A549 (cell line): ENCODE measurements around the gene ITGBL1.

ENCODE experiments used
- CBX8 ChIP-seq: fragments of 200-600 bp; sonication (generic); IDR thresholded peaks from 2 replicates; pipeline ENCODE4 v1.6.1; 2016
- CHD4 ChIP-seq: fragments of 200-600 bp; sonication (generic); IDR thresholded peaks from 2 replicates; pipeline ENCODE4 v1.6.1; 2016; ENCODE audit warnings: antibody characterized with exemption, mild to moderate bottlenecking, borderline replicate concordance
- EHMT2 ChIP-seq: fragments of 200-600 bp; sonication (generic); IDR thresholded peaks from 2 replicates; pipeline ENCODE4 v1.6.1; 2016; ENCODE audit warnings: antibody characterized with exemption, low read depth, mild to moderate bottlenecking, moderate library complexity
- EP300 ChIP-seq, 2 experiments: fragments of >200 bp; sonication (Bioruptor Twin); formaldehyde crosslinking; IDR thresholded peaks; 2 replicates in 1 of 2; 3 replicates in 1 of 2; pipeline ENCODE4 v1.6.1; 2016 to 2017
- NFE2L2 ChIP-seq: fragments of 150-350 bp; conservative IDR thresholded peaks from 2 replicates; pipeline ENCODE4 v1.6.1; 2014; ENCODE audit warnings: low read length
- POLR2A ChIP-seq: IDR thresholded peaks from 2 replicates; pipeline ENCODE4 v1.6.1; 2012; ENCODE audit warnings: mild to moderate bottlenecking, low read length
- POLR2AphosphoS2 ChIP-seq: conservative IDR thresholded peaks from 2 replicates; pipeline ENCODE4 v1.6.1; 2012; ENCODE audit warnings: low read length, improper control_type of control experiment, inconsistent platforms
- REST ChIP-seq: fragments of 200-600 bp; sonication (generic); IDR thresholded peaks from 2 replicates; pipeline ENCODE4 v1.6.1; 2016; ENCODE audit warnings: antibody characterized with exemption, mild to moderate bottlenecking, moderate library complexity
- RNF2 ChIP-seq: fragments of 200-600 bp; sonication (generic); IDR thresholded peaks from 2 replicates; pipeline ENCODE4 v1.6.1; 2016; ENCODE audit warnings: low read depth, mild to moderate bottlenecking, antibody characterized with exemption, moderate library complexity, borderline replicate concordance
- SREBF2 ChIP-seq: fragments of 450-650 bp; IDR thresholded peaks from 2 replicates; pipeline ENCODE4 v1.6.1; 2014; ENCODE audit warnings: mild to moderate bottlenecking, moderate library complexity
- TFCP2L1 ChIP-seq: fragments of 250-450 bp; sonication (Bioruptor Pico); IDR thresholded peaks from 2 replicates; pipeline ENCODE4 v1.5.0; 2021; ENCODE audit warnings: mild to moderate bottlenecking
- TP53 ChIP-seq: fragments of 250-450 bp; sonication (Bioruptor Pico); IDR thresholded peaks from 2 replicates; pipeline ENCODE4 v1.5.0; 2021; ENCODE audit warnings: mild to moderate bottlenecking, moderate library complexity
- TF ChIP-seq, protein P1 (sequence below): fragments of >200 bp; sonication (Bioruptor Twin); formaldehyde crosslinking; IDR thresholded peaks from 3 replicates; pipeline ENCODE4 v1.5.1; 2016
- TF ChIP-seq, protein P2 (sequence below): IDR thresholded peaks from 2 replicates; pipeline ENCODE4 v1.6.1; 2012

DNA sequence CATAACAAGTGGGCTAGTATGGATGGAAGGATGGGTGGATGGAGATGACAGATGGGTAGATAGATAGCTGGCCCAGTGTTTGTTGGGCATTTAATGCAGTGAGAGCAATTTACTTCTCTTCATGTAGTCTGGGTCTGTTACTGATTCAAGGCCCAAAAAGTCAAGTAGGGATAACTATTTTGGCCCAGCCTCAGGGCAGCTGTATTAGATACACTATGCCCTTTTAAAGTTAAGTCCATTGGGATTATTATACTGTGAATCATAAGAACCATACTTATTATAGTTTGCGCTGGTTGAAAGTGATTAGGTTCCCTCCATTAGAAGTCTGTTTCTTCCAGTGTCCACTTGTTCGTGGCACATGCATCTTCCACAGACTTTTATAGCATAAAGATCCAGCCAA is 4.7 kb downstream of the ITGBL1 start:
- TF ChIP-seq TP53 (CRISPR knock-in tag): no peak
- no peak for TF ChIP-seq CBX8
- no peak for TF ChIP-seq POLR2A
- TF ChIP-seq, protein P1, sequence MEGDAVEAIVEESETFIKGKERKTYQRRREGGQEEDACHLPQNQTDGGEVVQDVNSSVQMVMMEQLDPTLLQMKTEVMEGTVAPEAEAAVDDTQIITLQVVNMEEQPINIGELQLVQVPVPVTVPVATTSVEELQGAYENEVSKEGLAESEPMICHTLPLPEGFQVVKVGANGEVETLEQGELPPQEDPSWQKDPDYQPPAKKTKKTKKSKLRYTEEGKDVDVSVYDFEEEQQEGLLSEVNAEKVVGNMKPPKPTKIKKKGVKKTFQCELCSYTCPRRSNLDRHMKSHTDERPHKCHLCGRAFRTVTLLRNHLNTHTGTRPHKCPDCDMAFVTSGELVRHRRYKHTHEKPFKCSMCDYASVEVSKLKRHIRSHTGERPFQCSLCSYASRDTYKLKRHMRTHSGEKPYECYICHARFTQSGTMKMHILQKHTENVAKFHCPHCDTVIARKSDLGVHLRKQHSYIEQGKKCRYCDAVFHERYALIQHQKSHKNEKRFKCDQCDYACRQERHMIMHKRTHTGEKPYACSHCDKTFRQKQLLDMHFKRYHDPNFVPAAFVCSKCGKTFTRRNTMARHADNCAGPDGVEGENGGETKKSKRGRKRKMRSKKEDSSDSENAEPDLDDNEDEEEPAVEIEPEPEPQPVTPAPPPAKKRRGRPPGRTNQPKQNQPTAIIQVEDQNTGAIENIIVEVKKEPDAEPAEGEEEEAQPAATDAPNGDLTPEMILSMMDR: no peak
- TF ChIP-seq REST: no peak
- TF ChIP-seq EP300 (IDR thresholded peaks at IDR 0.05): no peak
- no peak for TF ChIP-seq CHD4
- TF ChIP-seq EHMT2: no peak
- no peak for TF ChIP-seq POLR2AphosphoS2
- TF ChIP-seq, protein P2, sequence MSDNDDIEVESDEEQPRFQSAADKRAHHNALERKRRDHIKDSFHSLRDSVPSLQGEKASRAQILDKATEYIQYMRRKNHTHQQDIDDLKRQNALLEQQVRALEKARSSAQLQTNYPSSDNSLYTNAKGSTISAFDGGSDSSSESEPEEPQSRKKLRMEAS: no peak
- no peak for TF ChIP-seq TFCP2L1 (CRISPR knock-in tag)
- no peak for TF ChIP-seq SREBF2
- TF ChIP-seq NFE2L2: no peak
- TF ChIP-seq RNF2: no peak
